Mucosa of rectum (tissue), 2 donors: Measurements from ENCODE around the gene CRISPLD2.

Experiments used
- H3K27ac ChIP-seq, 2 donors: one replicate each; pipeline ENCODE4 v1.7.0; 2013; ENCODE audit warnings: inconsistent platforms in 2 of 2, low read depth in 2 of 2, low read length in 2 of 2
- H3K27me3 ChIP-seq, 2 donors: one replicate each; pipeline ENCODE4 v1.7.0; 2013; ENCODE audit warnings: low read length in 2 of 2; ENCODE audit not compliant: control insufficient read depth in 2 of 2, insufficient read depth in 2 of 2
- H3K36me3 ChIP-seq, 2 donors: one replicate each; pipeline ENCODE4 v1.7.0; 2013; ENCODE audit warnings: low read length in 2 of 2; ENCODE audit not compliant: control insufficient read depth in 2 of 2, insufficient read depth in 2 of 2
- H3K4me1 ChIP-seq, 2 donors: one replicate each; pipeline ENCODE4 v1.7.0; 2013; ENCODE audit warnings: low read length in 2 of 2, mild to moderate bottlenecking in 1 of 2; ENCODE audit not compliant: control insufficient read depth in 2 of 2, insufficient read depth in 2 of 2
- H3K4me3 ChIP-seq, 2 donors: one replicate each; pipeline ENCODE4 v1.7.0; 2013; ENCODE audit warnings: low read length in 2 of 2
- H3K9ac ChIP-seq, 2 donors: one replicate each; pipeline ENCODE4 v1.7.0; 2013; ENCODE audit warnings: low read length in 2 of 2, low read depth in 1 of 2, mild to moderate bottlenecking in 1 of 2
- H3K9me3 ChIP-seq, 2 donors: one replicate each; pipeline ENCODE4 v1.7.0; 2013; ENCODE audit warnings: low read length in 2 of 2; ENCODE audit not compliant: control insufficient read depth in 2 of 2
- donor health status: healthy.
- donor health status: Normal muscosa, but diverticular disease.

CRISPLD2 gene

GRCh38 chr16:84820771-84821170, 986 bp downstream of the CRISPLD2 start:
- H3K4me1 ChIP-seq = peaks cover 8 to 12% of the 10 kb centered on the region in 2 donors
- H3K27me3 ChIP-seq = peaks cover 8 to 15% of the 10 kb centered on the region in 2 donors
- no peaks in the 10 kb centered on the region for H3K9me3 ChIP-seq
- peak overlapping the region; percentile 70 to 71 for H3K27ac ChIP-seq
- no peaks in the 10 kb centered on the region for H3K36me3 ChIP-seq
- peak overlapping the region; percentile 64 to 84 for H3K4me3 ChIP-seq
- peak overlapping the region; percentile 65 to 74 for H3K9ac ChIP-seq

GRCh38 chr16:84821179-84821578, 1.4 kb downstream of the CRISPLD2 start:
- Histone ChIP-seq H3K4me1 (peaks cover 8 to 12% of the 10 kb centered on the region in 2 donors), H3K27ac (peak overlapping the region; percentile 70 to 71), H3K36me3 (no peaks in the 10 kb centered on the region), H3K4me3 (peak overlapping the region; percentile 64 to 84), H3K27me3 (peaks cover 8 to 15% of the 10 kb centered on the region in 2 donors), H3K9me3 (no peaks in the 10 kb centered on the region), H3K9ac (peak overlapping the region; percentile 65 to 74)

GRCh38 chr16:84821728-84822689, 2.2 kb downstream of the CRISPLD2 start:
- Histone ChIP-seq H3K9ac (peak overlapping the region; percentile 65 to 74), H3K4me1 (peaks cover 8 to 12% of the 10 kb centered on the region in 2 donors), H3K9me3 (no peaks in the 10 kb centered on the region), H3K4me3 (peak overlapping the region; percentile 64 to 84), H3K36me3 (no peaks in the 10 kb centered on the region), H3K27me3 (peaks cover 8 to 15% of the 10 kb centered on the region in 2 donors), H3K27ac (peak overlapping the region; percentile 64 to 71)

GRCh38 chr16:84822990-84823389, 3.2 kb downstream of the CRISPLD2 start:
- Histone ChIP-seq H3K27ac (peak overlapping the region; percentile 64 to 71), H3K9me3 (no peaks in the 10 kb centered on the region), H3K9ac (no peak overlapping the region), H3K27me3 (peaks cover 8 to 15% of the 10 kb centered on the region in 2 donors), H3K4me1 (peaks cover 8 to 13% of the 10 kb centered on the region in 2 donors), H3K36me3 (no peaks in the 10 kb centered on the region), H3K4me3 (peak overlapping the region in 1 of 2 donors; percentile 20)

GRCh38 chr16:84823484-84823883, 3.7 kb downstream of the CRISPLD2 start:
- Histone ChIP-seq H3K36me3 (no peaks in the 10 kb centered on the region), H3K27me3 (peaks cover 8 to 15% of the 10 kb centered on the region in 2 donors), H3K4me1 (peaks cover 8 to 14% of the 10 kb centered on the region in 2 donors), H3K9me3 (no peaks in the 10 kb centered on the region), H3K4me3 (no peak overlapping the region), H3K27ac (peak overlapping the region; percentile 14 to 71), H3K9ac (no peak overlapping the region)

GRCh38 chr16:84823926-84824325, 4.1 kb downstream of the CRISPLD2 start:
- Histone ChIP-seq H3K4me1 (peaks cover 8 to 14% of the 10 kb centered on the region in 2 donors), H3K4me3 (no peak overlapping the region), H3K36me3 (no peaks in the 10 kb centered on the region), H3K9ac (no peak overlapping the region), H3K27me3 (peaks cover 4 to 15% of the 10 kb centered on the region in 2 donors), H3K27ac (peak overlapping the region in 1 of 2 donors; percentile 25), H3K9me3 (no peaks in the 10 kb centered on the region)

GRCh38 chr16:84825896-84826557, 6.2 kb downstream of the CRISPLD2 start:
- H3K36me3 ChIP-seq = no peaks in the 10 kb centered on the region
- peak overlapping the region in 1 of 2 donors; percentile 41 for H3K9ac ChIP-seq
- H3K27me3 ChIP-seq = peaks cover 4 to 6% of the 10 kb centered on the region in 2 donors
- H3K4me3 ChIP-seq = no peak overlapping the region
- H3K4me1 ChIP-seq = peaks cover 0 to 7% of the 10 kb centered on the region in 2 donors
- no peaks in the 10 kb centered on the region for H3K9me3 ChIP-seq
- H3K27ac ChIP-seq = peak overlapping the region; percentile 78 to 79

- H3K27ac ChIP-seq = peak overlapping the region; percentile 78 to 79
- H3K9me3 ChIP-seq = no peaks in the 10 kb centered on the region
- H3K4me3 ChIP-seq = no peak overlapping the region
- H3K9ac ChIP-seq = peak overlapping the region in 1 of 2 donors; percentile 41
- peaks cover 0 to 3% of the 10 kb centered on the region in 2 donors for H3K4me1 ChIP-seq
- peaks cover 0 to 4% of the 10 kb centered on the region in 2 donors for H3K27me3 ChIP-seq
- no peaks in the 10 kb centered on the region for H3K36me3 ChIP-seq
These were observed 6.8 kb downstream of the CRISPLD2 start for GRCh38 chr16:84826558-84826941.

- Histone ChIP-seq H3K9ac (no peak overlapping the region), H3K27ac (peak overlapping the region; percentile 78 to 79)
These were observed 7.4 kb downstream of the CRISPLD2 start for GRCh38 chr16:84827131-84827574.

GRCh38 chr16:84827897-84828296, 8.1 kb downstream of the CRISPLD2 start:
- H3K4me3 ChIP-seq = no peak overlapping the region
- H3K27ac ChIP-seq = peak overlapping the region; percentile 45 to 48
- no peak overlapping the region for H3K9ac ChIP-seq
- peaks cover 0 to 5% of the 10 kb centered on the region in 2 donors for H3K27me3 ChIP-seq
- no peaks in the 10 kb centered on the region for H3K36me3 ChIP-seq
- peaks cover 5 to 6% of the 10 kb centered on the region in 2 donors for H3K4me1 ChIP-seq
- no peaks in the 10 kb centered on the region for H3K9me3 ChIP-seq

More at GRCh38 chr16:84827131-84827574, 7.4 kb downstream of the CRISPLD2 start:
- Histone ChIP-seq H3K27me3 (peaks cover 0 to 4% of the 10 kb centered on the region in 2 donors), H3K9me3 (no peaks in the 10 kb centered on the region), H3K4me3 (no peak overlapping the region), H3K36me3 (no peaks in the 10 kb centered on the region), H3K4me1 (peaks cover 1 to 5% of the 10 kb centered on the region in 2 donors)
